ENCODE data around the gene CDH13.

GRCh38 chr16:83705856-83706255 is 1079.1 kb downstream of the CDH13 start:
- TF ChIP-seq CTCF (IDR thresholded peaks at IDR 0.05) = no peak
- TF ChIP-seq POLR2A (IDR thresholded peaks at IDR 0.05) = no peak

Data from body of pancreas (tissue), 4 donors.